A172 (cell line): Measurements from ENCODE around the gene STMP1. TPM values are rescaled to one million over a fixed set of nuclear protein-coding genes. Genes with fewer than 3 reads are reported as not detected.
"Not testable (repeated sequence)": the region's sequence is repeated elsewhere in the genome, so short reads cannot be mapped to it uniquely, and the experiment has no call there.

Experiments used
- DNase-seq: peaks from one replicate; pipeline ENCODE4 v3.0.0-alpha.2; 2015; ENCODE audit warnings: low spot score
- total RNA-seq: library from RNA; depleted of rRNA; stranded (reverse); fragments of >200 nt; shearing (Covaris generic); gene quantifications from 2 replicates; pipeline ENCODE4 v1.2.3, GENCODE V29; 2014; rRNA removed

The STMP1 gene
- 22.5 and 24.8 TPM in 2 replicates for total RNA-seq

DNA sequence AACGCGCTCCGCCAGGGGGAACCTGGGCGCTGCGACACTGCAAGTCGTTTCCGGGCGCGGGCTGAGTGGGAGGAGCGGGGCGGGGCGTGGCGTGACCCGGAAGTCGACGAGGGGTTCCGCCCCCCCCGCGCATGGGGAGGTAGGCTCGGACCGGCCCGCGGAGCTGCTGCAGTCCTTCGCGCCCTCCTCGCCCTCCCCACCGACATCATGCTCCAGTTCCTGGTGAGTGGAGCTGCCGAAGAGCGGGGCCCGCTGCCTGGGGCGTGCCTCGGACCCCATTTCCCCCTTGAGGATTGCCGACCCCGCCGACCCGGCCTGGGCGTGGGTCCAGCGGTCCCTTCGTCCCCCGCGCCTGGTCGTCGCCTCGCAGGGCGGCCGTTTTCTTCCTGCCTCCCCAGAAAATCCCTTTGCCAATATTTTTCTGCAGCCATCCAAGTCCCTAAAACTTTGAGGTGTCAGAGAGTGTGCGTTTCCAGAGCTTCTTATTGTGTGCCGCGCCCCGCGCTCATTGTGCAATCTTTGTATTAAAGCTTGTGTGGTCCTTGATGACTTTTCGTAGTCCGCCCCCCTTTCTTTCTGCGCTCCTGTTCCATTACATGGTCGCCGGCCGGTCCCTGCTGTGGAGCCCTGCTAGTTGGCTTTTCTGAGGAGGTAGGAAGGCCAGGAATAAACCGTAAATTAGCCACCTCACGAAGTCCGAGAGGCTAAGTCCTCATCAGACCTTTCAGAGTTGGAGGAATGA, at the start of gene STMP1:
TSS of gene STMP1 (plus strand) at position 142 of the 742 bp plus-strand sequence.
- peak; percentile 84 for DNase-seq

- DNase-seq = no peak
Observed at GRCh38 chr7:135616136-135616535, 46.2 kb upstream of the STMP1 start.

- DNase-seq = no peak
Observed at GRCh38 chr7:135617781-135618180, 44.5 kb upstream of the STMP1 start.

- DNase-seq = no peak
Observed at GRCh38 chr7:135618510-135618909, 43.8 kb upstream of the STMP1 start.

GRCh38 chr7:135620447-135620846, 41.9 kb upstream of the STMP1 start:
- DNase-seq = no peak

DNA sequence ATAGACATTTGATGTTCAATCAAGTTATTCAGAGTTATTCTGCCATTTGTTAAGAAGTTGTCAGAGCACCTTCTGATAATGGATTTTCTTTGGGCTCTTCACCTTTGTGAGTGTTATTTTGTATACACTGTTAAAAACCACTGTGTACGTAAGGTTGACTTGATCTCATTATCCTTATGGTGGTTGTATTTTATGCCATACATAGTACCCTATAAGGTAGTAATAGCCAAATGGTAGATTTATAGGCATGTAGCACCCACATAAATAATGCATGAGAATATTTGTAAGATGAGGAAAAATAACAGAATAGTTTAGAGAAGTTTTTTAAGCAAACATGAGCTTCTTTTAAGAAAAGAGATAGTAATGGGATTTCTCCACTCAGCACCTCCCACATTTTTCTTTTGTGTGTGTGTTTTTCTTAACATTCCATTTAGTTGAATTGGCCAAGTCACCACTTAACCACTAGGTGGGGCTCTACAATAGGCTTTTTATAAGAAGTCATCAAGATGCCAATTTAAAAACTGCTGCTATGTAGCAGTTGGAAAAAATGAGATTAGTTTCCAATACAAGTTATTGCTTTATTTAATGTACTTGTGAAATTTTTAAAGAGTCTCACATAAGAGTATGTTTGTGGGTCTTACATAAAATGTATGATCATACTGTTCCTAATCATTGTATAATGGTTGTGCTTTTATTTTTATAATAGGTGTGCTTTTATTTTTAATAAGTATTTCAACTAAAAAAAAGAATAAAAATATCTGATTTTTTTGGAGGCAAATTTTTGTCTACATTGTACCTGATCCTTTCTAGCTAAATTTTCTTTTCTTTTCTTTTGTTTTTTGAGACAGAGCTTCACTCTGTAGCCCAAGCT, 41.1 kb upstream of the STMP1 start:
- peak; percentile 77 for DNase-seq

DNA sequence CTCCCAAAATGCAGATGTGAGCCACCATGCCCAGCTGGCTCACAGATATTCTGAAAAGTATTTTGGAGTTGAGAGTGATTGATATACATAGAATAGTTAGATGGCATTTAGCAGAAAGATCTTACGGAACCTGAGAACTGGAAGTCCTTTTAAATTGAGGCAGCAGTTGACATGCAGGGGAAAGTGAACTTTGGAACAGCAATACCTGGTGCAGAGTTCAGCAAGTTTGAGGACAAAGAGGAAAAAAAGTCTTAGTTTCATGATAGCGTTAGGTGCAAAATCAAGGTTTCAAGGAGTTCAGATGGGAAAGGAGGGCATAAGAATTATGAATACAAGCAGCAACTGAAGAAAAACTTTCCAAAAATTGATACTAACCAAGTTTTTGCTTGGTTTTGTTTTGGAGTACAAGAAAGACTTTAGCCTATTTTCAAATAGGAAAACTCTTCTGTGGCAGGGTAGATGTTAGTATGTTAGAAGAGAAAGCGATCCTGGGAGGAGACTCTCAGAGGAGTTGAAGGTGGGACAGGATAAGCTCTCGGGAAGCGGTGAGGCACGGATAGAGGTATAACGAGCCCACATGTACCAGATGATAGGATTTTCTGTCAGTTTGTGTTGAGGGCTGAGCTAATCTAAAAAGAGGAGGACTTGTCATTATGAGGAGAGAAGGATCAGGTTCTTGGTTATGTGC, 28.0 kb upstream of the STMP1 start:
- DNase-seq = no peak

GRCh38 chr7:135639690-135640089, 22.6 kb upstream of the STMP1 start:
- not testable (repeated sequence) for DNase-seq

GRCh38 chr7:135644154-135644553, 18.2 kb upstream of the STMP1 start:
- no peak for DNase-seq

DNA sequence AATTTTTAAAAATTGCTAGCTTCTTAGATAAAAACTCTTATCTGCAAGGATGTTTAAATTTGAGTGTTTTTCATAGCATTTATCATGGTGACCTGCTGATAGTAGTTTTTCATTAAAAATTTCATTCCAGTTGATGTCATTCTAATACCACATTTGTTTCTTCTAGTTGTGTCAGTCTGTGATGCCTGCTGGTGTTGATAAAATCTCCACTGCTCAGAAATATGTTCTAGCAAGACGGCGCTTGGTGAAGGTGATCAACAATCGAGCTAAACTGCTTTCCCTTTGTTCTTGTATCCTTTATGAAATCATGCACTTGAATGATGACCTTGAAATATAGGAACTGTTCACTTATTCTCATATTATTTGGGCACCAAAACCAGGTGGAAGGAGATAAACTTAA, 17.6 kb upstream of the STMP1 start:
- no peak for DNase-seq

DNA sequence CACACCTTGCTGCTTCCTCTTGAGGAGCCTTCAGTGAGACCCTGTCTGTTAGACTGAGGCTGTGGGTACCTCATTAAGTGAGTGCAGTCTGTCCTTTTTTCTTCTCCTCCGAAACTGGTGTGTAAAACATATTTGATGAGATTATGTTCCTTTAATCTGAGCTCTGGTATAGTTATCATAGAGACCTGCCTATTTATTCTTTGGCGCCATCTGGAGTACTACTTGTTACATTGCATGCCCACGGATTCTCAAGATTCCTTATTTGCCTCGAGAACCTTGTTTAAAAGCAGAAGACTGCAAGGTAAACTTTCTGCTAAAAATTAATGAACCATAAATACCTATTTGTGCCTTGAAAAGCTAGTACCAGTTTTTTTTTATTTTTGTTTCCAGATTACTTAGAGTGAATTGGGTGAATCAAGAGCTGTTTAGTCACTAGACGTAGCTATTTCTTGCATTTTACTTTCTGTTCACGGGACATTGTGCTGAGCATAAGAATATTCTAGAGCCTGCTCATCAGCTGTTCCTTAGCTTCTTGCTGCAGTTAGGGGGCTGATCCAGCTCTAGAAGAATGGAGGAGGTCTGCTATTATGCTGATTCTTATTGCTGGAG, 16.9 kb upstream of the STMP1 start:
- DNase-seq = peak; percentile 38

DNA sequence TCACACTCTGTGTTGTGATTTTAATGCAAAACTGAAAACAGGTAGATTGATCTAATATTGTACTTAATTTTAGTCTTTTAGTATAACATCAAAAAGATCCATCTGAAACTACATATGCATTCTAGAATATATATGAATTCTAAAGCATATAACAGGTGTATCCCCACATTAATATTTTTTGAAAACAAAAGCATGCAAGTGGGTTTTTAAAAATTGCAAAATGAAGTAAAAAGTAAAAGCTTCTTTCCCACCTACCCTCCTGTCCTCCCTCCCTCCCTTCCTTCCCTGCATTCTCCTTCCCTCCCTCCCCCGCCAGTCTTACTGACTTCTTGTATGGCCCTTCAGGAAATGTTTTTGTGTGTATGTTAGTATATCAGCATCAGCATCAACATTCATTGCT, 14.6 kb upstream of the STMP1 start:
- no peak for DNase-seq

- no peak for DNase-seq
Observed at GRCh38 chr7:135648235-135648634, 14.1 kb upstream of the STMP1 start.

- peak; percentile 6 for DNase-seq
Observed at GRCh38 chr7:135650831-135651573, 11.3 kb upstream of the STMP1 start.

DNA sequence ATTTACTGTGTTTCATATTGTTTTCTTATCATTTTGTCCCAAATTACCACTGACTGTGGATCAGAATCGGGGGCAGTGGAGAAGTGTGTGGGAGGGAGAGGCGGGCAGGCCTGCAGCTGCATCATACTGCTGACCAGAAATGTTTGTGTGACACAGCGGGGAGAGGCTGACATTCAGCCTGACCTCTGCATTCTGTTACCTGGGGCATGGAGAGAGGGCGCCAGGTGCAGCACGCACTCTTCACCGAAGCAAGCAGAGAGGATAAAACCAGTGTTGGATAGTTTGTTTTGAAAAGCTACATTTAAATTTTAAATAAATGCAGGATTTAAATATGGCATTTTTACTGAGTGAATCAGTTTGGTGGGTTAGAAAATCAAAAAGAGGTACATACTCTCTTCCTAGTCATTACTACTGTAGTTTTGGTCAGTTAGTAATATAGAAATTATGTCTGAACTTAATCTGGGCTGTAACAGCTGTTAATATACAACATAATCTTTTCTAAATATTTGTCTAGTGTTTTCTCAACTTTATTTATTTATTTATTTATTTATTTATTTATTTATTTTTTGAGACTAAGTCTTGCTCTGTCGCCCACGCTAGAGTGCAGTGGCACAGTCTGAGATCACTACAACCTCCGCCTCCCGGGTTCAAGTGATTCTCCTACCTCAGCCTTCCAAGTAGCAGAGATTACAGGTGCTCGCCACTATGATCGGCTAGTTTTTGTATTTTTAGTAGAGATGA, 8.8 kb upstream of the STMP1 start:
- DNase-seq = no peak

- no peak for DNase-seq
Observed at GRCh38 chr7:135658564-135658963, 3.8 kb upstream of the STMP1 start.

GRCh38 chr7:135659159-135659846, 3.0 kb upstream of the STMP1 start:
- no peak for DNase-seq

DNA sequence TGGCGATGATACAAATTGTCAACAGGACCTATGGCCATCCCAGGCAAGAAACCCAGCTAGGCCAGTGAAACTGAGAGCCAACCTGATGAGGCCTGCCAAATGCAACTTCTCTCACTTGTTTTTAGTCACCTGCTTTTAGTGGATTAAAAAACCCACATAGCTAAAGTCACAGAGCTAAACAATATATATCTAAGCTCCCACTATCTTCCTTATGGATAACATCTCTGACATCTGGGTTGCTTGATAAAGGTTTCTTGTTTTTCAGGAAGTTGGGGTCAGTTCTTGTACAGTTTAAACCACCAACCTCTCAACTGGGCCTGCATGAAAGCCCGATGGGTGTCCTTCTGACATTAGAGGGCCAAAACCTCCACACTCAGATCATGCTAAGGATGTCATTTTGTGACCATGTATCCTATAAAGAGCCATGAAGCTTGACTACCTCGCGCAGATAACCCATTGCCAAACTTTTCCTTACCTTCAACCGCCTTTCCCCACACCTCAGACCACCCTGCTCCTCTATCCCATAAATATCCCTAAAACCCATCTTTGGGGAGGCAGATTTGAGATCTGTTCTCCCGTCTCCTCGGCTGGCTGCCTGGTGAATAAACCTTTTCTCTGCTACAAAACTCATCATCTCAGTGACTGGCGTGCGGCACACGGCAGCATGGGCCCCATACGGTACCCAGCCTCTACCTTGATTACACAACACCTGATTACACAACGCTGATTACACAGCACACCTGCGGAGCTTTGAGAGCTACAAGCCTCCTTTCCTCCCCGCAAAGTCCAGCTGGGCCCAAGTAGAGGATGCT, 797 bp upstream of the STMP1 start:
- DNase-seq = no peak

- DNase-seq = no peak
Observed at GRCh38 chr7:135662123-135662372, 266 bp upstream of the STMP1 start.
